ENCODE results near the gene SOX5.

Gene SOX5

DNA sequence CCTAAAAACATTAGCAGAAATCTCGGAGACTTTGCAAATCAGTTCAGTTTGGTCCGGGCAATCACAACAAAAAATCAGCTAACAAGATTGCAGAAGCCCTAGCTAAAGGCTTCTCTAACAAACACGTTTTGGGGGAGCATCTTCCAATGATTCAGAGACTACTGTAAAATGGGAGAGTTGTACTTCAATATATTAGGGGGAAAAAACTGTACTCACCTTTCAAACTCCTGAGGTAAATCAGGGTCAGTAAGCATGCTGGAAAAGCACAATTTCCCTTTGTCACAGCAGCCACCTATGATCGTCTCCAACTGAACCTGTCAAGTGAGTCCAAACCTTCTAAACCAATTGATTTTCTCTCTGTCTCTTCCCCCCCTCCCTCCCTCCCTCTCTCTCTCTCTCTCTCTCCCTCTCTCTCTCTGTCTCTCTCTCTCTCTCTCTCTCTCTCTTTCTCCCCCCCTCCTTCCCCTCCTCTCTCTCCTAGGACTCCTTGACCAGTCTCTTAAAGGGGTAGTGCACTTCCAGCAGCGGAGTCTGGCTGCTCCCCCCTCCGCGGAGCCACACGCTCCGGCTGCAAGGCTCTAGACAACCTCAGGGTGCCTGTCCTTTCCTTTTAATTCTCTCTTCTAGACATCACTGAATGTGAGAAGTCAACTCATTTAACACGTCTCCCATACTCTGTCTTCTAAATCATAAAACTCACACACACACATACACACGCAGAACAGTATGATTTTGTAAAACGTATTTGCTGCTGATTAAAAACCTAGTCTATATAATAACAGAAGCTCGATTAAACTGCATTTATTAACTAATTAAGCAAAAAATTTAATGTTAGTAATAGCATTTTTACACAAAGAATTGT is at the start of gene SOX5:
Gene SOX5, minus strand, starts transcription at position 323 of the 862 bp plus-strand sequence. Its CDS starts 69 bp downstream, at position 254.
- peak; percentile 61 for DNase-seq (ENCODE audit: low spot score)

DNA sequence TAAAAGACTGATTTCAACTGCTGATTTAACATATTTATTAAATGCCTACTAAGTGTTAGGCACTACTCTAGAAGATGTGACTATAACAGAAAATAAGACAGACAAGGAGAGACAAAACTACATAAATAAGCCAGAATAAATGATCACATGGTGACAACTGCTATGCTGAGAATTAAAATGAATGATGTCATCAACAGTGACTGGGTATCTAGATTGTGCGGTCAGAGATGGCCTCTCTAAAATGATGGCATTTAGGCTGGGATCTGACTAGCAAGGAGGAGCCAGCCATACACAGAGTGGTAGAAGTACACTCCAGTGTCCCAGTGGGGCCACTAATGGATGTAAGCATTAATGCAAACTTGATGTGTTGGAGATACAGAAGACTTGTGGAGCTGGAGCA is 37.6 kb upstream of the SOX5 start:
- no peak for DNase-seq (ENCODE audit: low spot score)

DNA sequence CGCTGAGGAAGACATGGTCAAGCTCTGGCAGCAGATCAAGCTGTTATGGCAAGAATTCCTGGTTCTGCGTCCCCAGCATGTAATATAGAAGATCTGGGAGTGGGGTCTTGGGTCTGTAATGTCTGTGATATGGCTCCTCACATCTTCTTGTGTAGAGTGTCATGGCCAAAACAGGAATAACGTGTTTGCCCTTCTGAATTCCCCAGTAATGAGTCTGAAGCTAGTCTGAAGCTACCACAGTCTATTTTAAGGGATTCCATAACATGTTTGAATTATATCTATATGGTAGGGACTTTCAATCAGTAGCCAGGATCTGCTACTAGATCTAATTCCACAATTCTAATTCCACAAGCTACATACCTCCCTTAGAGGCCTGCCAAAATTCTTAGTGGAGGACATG is 31.4 kb upstream of the SOX5 start:
- no peak for DNase-seq (ENCODE audit: low spot score)

DNA sequence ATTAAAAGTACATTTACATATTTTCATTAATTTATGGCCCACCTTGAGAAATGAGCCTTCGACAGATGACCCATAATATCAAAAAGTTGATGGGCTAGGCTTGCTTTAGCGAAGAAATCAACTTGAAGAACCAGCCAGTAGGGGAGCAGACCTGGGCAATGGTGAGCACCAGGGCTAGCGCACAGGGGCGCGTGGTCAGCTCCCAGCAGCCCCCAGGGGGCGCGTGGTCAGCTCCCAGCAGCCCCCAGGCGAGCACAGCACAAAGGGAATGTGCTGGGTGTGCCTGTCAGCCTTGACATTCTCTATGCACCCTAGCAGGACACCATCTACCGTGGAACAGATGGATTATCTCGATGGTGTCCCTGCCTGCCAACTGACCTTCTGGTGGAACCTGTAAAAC is 15.3 kb upstream of the SOX5 start:
- DNase-seq (ENCODE audit: low spot score) = no peak

DNA sequence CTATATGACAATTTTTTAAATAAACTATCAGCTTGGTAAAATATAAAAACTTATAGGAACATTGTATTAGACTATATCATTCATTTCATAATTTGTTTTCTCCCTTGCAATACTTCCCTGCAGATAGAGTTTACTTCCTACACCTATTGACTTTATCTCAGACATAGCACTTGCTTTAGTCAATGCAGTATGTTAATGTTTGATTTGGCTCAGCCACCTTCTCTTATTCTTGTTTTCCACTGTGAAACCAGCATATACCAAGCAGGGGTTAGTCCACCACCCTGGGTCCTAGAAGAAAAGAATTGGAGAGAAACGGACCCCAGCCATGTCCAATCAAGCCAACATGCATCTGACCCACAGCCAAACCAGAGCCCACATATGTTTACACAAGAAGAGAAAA is 10.4 kb upstream of the SOX5 start:
- DNase-seq (ENCODE audit: low spot score) = no peak

- DNase-seq (ENCODE audit: low spot score) = no peak
Measured at GRCh38 chr12:23954332-23954731, 4.9 kb upstream of the SOX5 start.

- DNase-seq (ENCODE audit: low spot score) = no peak
Measured at GRCh38 chr12:23952071-23952470, 2.6 kb upstream of the SOX5 start.

DNA sequence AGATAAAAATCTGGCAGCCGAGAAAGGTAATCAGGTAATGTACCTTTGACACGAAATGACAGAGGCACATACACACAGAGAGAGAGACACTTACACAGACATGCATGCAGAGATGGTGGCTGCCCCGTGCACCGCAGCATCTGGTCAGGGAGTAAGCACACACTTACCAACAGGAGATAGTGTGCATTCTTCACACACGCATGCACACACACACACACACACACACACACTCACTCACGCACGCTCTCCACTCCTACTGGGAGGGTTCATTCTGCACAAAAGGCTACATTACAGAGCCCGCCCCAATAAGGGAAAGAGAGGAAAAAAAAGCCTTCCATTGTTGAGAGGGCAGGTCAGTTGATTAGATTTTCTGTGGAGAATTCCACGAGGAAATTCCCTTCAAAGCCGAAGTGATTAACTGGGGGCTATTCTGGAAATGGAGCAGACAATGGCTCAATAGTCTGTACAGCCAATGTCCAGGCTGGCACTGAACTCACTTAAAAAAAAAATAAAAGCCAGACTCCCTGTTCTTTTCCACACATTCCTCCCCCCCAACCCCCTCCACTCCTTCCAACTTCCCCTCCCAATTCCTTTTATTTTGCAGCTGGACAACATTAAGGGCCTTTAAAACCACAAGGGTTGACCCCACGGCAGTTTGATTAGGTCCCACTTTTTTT is 1.4 kb upstream of the SOX5 start:
- DNase-seq (ENCODE audit: low spot score) = peak; percentile 56

GRCh38 chr12:23950210-23950774 is 822 bp upstream of the SOX5 start:
- peak; percentile 26 for DNase-seq (ENCODE audit: low spot score)

- DNase-seq (ENCODE audit: low spot score) = no peak
Measured at GRCh38 chr12:23948291-23948690, 1.2 kb downstream of the SOX5 start.

DNA sequence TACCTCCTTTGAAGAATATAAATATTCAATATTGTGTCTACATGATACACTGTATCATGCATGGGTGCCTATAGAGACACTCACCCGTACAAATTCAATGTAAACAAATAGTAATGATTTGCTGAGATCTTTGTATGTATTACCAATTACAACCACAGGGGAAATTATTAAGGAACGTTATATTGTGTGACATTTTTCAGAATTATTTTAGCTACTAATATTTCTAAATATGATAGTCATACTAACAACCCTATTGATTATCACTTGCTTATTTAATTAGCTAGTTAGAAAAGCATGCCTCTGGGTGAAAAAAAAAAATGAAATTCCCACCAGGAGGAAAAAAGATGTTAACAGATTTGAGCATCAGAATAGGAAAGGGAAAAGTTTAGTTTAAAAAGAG is 2.1 kb downstream of the SOX5 start:
- no peak for DNase-seq (ENCODE audit: low spot score)

DNA sequence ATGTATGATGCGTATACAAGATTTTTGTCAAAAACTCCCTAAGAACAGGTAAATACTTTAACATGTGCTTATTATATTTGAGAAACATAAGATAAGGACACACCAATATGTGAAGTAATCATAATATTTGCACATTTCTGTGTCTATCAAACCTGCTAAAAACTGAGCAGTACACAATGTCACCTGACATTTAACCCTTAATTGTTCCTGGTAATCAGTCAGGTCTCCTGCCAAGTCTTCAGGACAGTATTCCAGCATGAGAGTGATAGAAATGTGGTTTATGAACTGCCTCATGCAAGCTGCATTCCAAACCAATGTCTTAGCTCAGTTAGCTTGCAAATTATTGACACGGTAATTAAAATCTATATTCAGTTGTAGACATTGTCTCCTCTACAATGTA is 4.2 kb downstream of the SOX5 start:
- no peak for DNase-seq (ENCODE audit: low spot score)

DNA sequence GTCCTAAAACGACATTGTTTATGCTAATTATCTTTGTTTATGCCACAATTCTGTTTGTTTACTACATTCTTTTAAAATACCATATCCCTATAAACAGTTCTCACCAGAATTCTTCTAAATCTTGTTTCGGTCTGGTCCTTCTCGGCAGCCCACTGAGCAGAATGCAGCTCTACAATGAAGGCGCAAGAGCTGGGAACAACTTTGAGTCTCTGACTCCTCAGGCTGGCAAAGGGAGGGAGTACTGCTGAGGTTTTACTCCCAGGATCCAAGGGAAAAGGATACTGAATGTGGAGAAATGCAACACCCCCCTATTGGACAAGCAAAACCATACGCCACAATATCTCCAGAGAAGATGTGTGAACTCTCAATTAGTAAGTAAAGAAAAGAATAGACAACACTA is 5.4 kb downstream of the SOX5 start:
- no peak for DNase-seq (ENCODE audit: low spot score)

GRCh38 chr12:23942841-23943240 is 6.6 kb downstream of the SOX5 start:
- no peak for DNase-seq (ENCODE audit: low spot score)

GRCh38 chr12:23941780-23942179 is 7.7 kb downstream of the SOX5 start:
- no peak for DNase-seq (ENCODE audit: low spot score)

DNA sequence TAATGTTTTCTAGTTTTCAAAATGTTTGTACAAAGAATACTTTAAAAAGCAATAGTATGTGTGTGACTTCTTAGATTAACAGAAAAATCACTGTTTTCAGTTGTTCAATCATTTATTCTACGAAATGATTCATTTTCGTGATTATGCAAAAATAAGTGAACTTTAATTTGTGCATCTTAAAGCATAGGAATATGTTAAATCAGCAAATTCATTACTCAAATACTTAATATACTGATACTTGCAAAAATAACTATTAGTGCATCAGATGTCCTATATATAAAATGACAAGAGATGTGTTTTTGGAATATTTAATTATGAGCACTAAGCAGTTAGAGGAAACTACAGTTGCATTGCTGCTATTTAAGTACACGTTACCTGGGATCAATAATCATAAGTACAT is 11.0 kb downstream of the SOX5 start:
- no peak for DNase-seq (ENCODE audit: low spot score)

DNA sequence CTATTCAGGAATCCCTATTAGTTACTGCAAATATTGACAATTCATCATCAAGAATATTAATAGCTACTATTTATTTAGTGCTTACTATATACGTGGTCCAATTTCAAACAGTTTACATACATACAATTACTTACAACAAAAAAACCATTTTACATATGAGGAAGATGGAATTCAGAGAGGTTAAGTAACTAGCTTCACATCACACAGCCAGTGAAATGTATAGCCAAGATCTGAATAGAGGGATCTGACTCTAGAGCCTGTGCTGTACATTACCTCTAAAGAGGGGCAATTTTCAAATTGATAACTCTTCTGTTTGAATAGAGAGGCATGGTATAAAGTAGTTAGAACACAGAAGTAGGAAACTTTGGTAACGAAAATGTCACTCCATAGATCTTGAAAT is 18.3 kb downstream of the SOX5 start:
- DNase-seq (ENCODE audit: low spot score) = no peak

- DNase-seq (ENCODE audit: low spot score) = no peak
Measured at GRCh38 chr12:23930599-23930998, 18.9 kb downstream of the SOX5 start.

DNA sequence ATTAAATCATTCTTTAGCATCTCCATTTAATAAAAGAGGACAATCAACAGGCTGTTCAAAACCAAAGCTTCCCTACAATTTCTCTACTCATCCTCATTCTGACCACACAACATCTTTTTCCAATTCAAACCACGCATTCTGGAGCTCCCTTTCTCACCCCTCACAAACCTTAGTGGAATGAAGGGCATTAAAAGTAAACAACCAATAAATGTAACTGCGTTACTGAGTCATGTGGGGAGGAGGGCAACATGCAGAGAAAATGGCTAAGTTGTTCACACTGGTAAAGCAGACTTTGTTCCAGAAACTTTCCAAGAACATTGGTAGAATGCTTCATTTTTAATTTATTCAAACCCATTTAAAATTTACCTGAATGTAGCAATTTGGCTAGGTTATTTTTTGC is 19.6 kb downstream of the SOX5 start:
- DNase-seq (ENCODE audit: low spot score) = no peak

- DNase-seq (ENCODE audit: low spot score) = no peak
Measured at GRCh38 chr12:23927907-23928306, 21.6 kb downstream of the SOX5 start.

- no peak for DNase-seq (ENCODE audit: low spot score)
Measured at GRCh38 chr12:23921099-23921856, 28.2 kb downstream of the SOX5 start.

DNA sequence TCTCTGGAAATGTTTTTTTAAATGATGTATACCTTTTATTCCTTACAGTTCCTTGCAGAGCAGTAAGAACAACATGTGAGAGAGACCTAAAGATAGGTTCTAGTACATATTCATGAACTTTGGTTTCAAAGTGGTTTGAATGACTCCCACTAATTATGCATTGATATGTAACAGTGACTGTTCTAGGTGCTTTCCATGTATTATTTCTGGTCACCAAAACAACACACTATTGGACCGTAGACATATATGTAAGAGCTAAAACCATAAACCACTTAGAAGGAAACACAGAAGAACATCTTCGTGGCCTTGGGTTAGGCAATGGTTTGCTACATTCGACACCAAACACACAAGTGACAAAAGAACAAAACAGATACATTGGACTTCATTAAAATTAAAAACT is 37.9 kb downstream of the SOX5 start:
- DNase-seq (ENCODE audit: low spot score) = no peak

DNA sequence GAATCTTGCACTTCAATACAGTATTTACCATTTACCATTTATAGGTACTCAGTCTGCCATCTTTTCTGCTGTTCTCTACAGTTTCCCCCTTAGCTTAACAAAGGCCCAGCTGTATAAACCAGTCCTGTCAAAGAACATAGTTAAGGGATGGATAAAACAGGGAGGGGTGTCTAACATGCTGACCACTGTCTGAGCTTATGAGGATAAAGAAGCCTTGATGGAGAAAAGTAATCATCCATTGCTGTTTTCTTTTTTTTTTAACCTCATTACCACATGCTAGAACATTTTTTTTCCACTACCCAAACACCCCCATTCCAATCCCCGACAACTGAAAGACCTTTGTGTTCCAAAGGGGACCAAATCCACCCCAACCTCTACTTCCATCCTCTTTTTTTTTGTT is 39.9 kb downstream of the SOX5 start:
- no peak for DNase-seq (ENCODE audit: low spot score)
